ENCODE data around the gene NDUFA9.

DNA sequence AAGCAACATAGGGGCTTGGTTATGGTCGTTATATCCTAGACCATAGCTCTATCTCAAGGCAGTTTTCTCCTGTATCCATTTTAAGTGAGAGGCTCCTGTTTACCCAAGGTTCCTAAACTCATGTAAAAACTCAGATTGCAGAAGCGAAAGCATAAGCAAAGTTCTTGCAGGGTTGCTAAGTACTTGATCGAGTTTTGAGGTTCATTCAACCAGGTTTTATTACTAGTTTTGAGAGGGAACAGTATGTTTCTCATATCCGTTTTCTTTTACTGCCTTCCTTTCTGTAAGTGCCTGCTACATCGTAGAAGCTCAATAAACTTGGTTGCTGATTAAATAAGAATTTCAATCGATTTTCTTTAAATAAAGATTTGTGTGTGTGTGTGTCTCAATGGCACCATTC lies 5.2 kb upstream of the NDUFA9 start:
- TF ChIP-seq POLR2AphosphoS5 (IDR thresholded peaks at IDR 0.05), result no peak
- TF ChIP-seq, protein P1, sequence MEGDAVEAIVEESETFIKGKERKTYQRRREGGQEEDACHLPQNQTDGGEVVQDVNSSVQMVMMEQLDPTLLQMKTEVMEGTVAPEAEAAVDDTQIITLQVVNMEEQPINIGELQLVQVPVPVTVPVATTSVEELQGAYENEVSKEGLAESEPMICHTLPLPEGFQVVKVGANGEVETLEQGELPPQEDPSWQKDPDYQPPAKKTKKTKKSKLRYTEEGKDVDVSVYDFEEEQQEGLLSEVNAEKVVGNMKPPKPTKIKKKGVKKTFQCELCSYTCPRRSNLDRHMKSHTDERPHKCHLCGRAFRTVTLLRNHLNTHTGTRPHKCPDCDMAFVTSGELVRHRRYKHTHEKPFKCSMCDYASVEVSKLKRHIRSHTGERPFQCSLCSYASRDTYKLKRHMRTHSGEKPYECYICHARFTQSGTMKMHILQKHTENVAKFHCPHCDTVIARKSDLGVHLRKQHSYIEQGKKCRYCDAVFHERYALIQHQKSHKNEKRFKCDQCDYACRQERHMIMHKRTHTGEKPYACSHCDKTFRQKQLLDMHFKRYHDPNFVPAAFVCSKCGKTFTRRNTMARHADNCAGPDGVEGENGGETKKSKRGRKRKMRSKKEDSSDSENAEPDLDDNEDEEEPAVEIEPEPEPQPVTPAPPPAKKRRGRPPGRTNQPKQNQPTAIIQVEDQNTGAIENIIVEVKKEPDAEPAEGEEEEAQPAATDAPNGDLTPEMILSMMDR (IDR thresholded peaks at IDR 0.05), result no peak
- TF ChIP-seq POLR2A (IDR thresholded peaks at IDR 0.05; ENCODE audit: low read depth), result no peak
- no peak for TF ChIP-seq EP300 (IDR thresholded peaks at IDR 0.05)
